Right lobe of liver (tissue), 6 donors: ENCODE results near the gene GJA10. TPM values are rescaled to one million over a fixed set of nuclear protein-coding genes. Genes with fewer than 3 reads are reported as not detected.

Source experiments
- ATAC-seq, 4 donors: fragments of 200-7000 bp; cut with Tn5 transposase; one replicate each; pipeline ENCODE4 v1.9.1; 2020; ENCODE audit warnings: mild to moderate bottlenecking in 4 of 4, moderate library complexity in 4 of 4
- DNase-seq, 3 donors: peaks; one replicate each; pipeline ENCODE4 v3.0.0-alpha.2; 2020
- H3K27ac ChIP-seq, 3 donors: fragments of 200-600 bp; one replicate each; pipeline ENCODE4 v1.8.0; 2022
- H3K27me3 ChIP-seq, 2 donors: fragments of 200-600 bp; one replicate each; pipeline ENCODE4 v1.8.0; 2022
- H3K36me3 ChIP-seq, 4 donors: fragments of 200-600 bp; sonication (generic) in 1 of 4; one replicate each; pipeline versions ENCODE4 v1.5.1 to v1.8.0; 2017 to 2022; ENCODE audit warnings: control low read depth in 1 of 4
- H3K4me1 ChIP-seq, 4 donors: fragments of 200-600 bp; sonication (generic) in 1 of 4; one replicate each; pipeline versions ENCODE4 v1.5.1 to v1.8.0; 2017 to 2022; ENCODE audit warnings: control low read depth in 1 of 4
- H3K4me3 ChIP-seq, 3 donors: fragments of 200-600 bp; one replicate each; pipeline ENCODE4 v1.8.0; 2022
- H3K9me3 ChIP-seq, 4 donors: fragments of 200-600 bp; sonication (generic) in 1 of 4; one replicate each; pipeline versions ENCODE4 v1.5.1 to v1.8.0; 2017 to 2022; ENCODE audit warnings: control low read depth in 1 of 4
- POLR2A ChIP-seq: fragments of 450-650 bp; IDR thresholded peaks from one replicate; pipeline ENCODE4 v1.6.1; 2017; ENCODE audit warnings: antibody characterized with exemption, mild to moderate bottlenecking
- WGBS: methylation state at CpG from one replicate; pipeline ENCODE4 v1.1.6; 2018; ENCODE audit warnings: low coverage, low lambda C conversion rate; ENCODE audit not compliant: insufficient coverage; ENCODE audit errors: missing lambda C conversion rate; 5-methylcytosine and 5-hydroxymethylcytosine counted together
- intact Hi-C, 2 donors: fragments of 100-400 bp; cut with DNase I; formaldehyde crosslinking; loops; one replicate each; pipeline versions ENCODE4 v1.11.2 to v1.14.1; 2022
- total RNA-seq, 6 experiments: library from RNA; depleted of rRNA in 2 of 6; stranded (reverse); fragments of >200 nt in 2 of 6; fragmentation: NEBNext Ultra II Directional in 3 of 6; extraction: Animal tissue kit (Norgen Biotek cat#: 25700) in 3 of 6; gene quantifications; one replicate each; pipeline versions ENCODE4 v1.1.0 to v1.2.4, GENCODE V29; 2016 to 2023
- TF ChIP-seq, protein P1 (sequence below), 4 donors: fragments of 200-600 bp in 3 of 4; fragments of 450-650 bp in 1 of 4; IDR thresholded peaks; one replicate each; pipeline versions ENCODE4 v1.5.1 to v1.8.0; 2016 to 2022; ENCODE audit warnings: antibody characterized with exemption in 4 of 4, mild to moderate bottlenecking in 2 of 4
- donor health status: DM: no; HTN: yes; CAD: no.
- donor health status: DM: no; HTN: no; CAD: no.
- donor health status: DM: no; HTN: no; CAD: no.
- donor health status: DM: no; HTN: yes; CAD: no.
- donor health status: DM: no; HTN: yes; CAD: no.

Gene GJA10
- total RNA-seq, 6 experiments from 2014 or later = not detected

DNA sequence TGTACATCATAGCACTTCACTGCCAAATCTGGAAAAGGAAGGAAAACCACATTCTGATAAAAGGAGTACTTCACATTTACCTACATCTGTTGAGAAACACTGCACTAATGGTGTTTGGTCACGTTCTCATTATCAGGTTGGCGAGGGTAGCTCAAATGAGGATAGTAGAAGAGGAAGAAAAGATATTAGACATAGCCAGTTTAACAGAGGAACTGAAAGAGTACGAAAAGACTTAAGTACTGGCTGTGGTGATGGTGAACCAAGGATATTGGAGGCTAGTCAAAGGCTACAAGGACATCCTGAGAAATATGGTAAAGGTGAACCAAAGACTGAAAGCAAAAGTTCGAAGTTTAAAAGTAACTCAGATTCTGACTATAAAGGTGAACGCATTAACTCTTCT, 32.0 kb upstream of the GJA10 start:
- H3K4me1 ChIP-seq = no peaks in the 10 kb centered on the region
- TF ChIP-seq, protein P1, sequence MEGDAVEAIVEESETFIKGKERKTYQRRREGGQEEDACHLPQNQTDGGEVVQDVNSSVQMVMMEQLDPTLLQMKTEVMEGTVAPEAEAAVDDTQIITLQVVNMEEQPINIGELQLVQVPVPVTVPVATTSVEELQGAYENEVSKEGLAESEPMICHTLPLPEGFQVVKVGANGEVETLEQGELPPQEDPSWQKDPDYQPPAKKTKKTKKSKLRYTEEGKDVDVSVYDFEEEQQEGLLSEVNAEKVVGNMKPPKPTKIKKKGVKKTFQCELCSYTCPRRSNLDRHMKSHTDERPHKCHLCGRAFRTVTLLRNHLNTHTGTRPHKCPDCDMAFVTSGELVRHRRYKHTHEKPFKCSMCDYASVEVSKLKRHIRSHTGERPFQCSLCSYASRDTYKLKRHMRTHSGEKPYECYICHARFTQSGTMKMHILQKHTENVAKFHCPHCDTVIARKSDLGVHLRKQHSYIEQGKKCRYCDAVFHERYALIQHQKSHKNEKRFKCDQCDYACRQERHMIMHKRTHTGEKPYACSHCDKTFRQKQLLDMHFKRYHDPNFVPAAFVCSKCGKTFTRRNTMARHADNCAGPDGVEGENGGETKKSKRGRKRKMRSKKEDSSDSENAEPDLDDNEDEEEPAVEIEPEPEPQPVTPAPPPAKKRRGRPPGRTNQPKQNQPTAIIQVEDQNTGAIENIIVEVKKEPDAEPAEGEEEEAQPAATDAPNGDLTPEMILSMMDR (IDR thresholded peaks at IDR 0.05) = no peak
- no peak for TF ChIP-seq POLR2A
- no peak for DNase-seq
- no peaks in the 10 kb centered on the region for H3K27me3 ChIP-seq
- intact Hi-C loops = no loop called here
- H3K9me3 ChIP-seq = no peaks in the 10 kb centered on the region
- no peak overlapping the region for H3K4me3 ChIP-seq
- no peak overlapping the region for H3K27ac ChIP-seq
- ATAC-seq = no peak
- peaks cover 0 to 27% (median 13%) of the 10 kb centered on the region in 4 donors for H3K36me3 ChIP-seq
- 83% methylated on average over 5 of the region's 5 CpGs for WGBS

DNA sequence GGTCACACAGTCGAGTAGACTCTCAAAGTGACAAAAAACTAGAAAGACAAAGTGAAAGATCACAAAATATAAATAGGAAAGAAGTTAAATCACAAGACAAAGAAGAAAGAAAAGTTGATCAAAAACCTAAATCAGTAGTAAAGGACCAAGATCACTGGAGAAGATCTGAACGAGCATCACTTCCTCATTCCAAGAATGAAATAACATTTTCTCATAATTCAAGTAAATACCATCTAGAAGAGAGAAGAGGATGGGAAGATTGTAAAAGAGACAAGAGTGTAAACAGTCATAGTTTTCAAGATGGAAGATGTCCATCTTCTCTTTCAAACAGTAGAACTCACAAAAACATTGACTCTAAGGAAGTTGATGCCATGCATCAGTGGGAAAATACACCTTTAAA, 31.6 kb upstream of the GJA10 start:
- 74% methylated on average over 2 of the region's 2 CpGs for WGBS
- ATAC-seq (no peak), DNase-seq (no peak)
- Histone ChIP-seq H3K9me3 (no peaks in the 10 kb centered on the region), H3K4me1 (no peaks in the 10 kb centered on the region), H3K27ac (no peak overlapping the region), H3K27me3 (no peaks in the 10 kb centered on the region), H3K36me3 (peaks cover 0 to 27% (median 11%) of the 10 kb centered on the region in 4 donors), H3K4me3 (no peak overlapping the region)
- TF ChIP-seq, protein P1 (IDR thresholded peaks at IDR 0.05) = no peak
- TF ChIP-seq POLR2A = no peak
- intact Hi-C loops = no loop called here

DNA sequence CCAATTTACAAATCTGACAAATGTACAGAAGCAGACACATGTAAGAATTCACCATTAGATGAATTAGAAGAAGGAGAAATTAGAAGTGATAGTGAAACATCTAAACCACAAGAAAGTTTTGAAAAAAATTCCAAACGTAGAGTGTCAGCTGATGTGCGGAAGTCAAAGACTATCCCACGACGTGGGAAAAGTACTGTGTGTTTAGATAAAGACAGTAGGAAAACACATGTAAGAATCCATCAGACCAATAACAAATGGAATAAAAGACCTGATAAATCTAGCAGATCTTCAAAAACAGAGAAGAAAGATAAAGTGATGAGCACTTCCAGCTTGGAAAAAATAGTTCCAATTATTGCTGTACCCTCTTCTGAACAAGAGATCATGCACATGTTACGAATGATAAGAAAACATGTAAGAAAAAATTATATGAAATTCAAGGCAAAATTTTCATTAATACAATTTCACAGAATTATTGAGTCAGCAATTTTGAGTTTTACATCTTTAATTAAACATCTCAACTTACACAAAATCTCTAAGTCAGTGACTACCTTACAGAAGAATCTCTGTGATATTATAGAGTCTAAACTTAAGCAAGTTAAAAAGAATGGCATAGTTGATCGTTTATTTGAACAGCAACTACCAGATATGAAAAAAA, 28.1 kb upstream of the GJA10 start:
- Histone ChIP-seq H3K27ac (no peak overlapping the region), H3K4me1 (no peaks in the 10 kb centered on the region), H3K4me3 (no peak overlapping the region), H3K27me3 (no peaks in the 10 kb centered on the region), H3K9me3 (no peaks in the 10 kb centered on the region), H3K36me3 (peaks cover 0 to 19% (median 4%) of the 10 kb centered on the region in 4 donors)
- WGBS = 97% methylated on average over 6 of the region's 6 CpGs
- DNase-seq = no peak
- TF ChIP-seq, protein P1 (IDR thresholded peaks at IDR 0.05) = no peak
- no peak for TF ChIP-seq POLR2A
- intact Hi-C loops = no loop called here
- no peak for ATAC-seq

DNA sequence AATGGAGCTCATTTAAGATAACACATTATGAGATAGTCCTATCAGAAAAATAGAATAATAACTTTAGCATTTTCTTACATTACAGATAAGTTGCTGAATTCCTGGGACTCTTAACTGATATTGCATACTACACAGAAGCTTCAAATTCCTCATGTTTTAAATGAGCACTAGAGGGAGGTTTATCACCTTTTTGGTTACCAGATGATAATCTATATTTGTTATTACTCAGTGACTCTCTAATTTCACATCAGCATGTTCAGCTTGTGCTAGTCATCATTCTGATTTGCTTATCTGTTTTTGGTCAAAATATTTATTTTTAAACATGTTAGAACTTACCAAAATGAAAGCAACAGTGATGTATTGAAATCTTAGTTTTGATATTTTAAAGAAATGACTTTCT, 20.5 kb upstream of the GJA10 start:
- no peak overlapping the region for H3K27ac ChIP-seq
- no peak for ATAC-seq
- no peak for DNase-seq
- no peaks in the 10 kb centered on the region for H3K9me3 ChIP-seq
- H3K4me1 ChIP-seq = no peaks in the 10 kb centered on the region
- no peaks in the 10 kb centered on the region for H3K27me3 ChIP-seq
- H3K4me3 ChIP-seq = no peak overlapping the region
- intact Hi-C loops = no loop called here
- TF ChIP-seq POLR2A = no peak
- TF ChIP-seq, protein P1 (IDR thresholded peaks at IDR 0.05) = no peak
- H3K36me3 ChIP-seq = peaks cover 0 to 19% (median 4%) of the 10 kb centered on the region in 4 donors

DNA sequence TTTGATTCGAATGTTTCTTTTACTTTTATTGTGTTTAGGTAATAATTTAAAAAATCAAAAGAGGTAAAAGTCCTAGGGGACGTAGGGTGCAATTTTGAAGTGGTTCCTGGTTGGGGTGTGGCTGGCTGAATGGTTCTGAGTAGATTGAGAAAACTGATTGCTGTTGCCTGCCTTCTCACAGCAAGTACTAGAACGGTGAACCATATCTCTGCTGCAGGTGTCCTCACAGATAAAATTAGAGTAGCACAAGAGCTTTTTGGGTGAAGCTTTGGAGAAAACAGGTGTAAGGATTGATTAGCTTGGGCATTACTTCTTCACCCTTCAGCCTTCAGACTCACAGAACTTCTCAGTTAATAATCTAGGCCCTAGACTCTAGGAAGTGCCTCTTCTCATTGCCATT, 19.8 kb upstream of the GJA10 start:
- 81% methylated on average over 3 of the region's 3 CpGs for WGBS
- no peak overlapping the region for H3K27ac ChIP-seq
- no peaks in the 10 kb centered on the region for H3K27me3 ChIP-seq
- no peaks in the 10 kb centered on the region for H3K4me1 ChIP-seq
- ATAC-seq (no peak), DNase-seq (no peak)
- intact Hi-C loops = no loop called here
- no peak overlapping the region for H3K4me3 ChIP-seq
- no peaks in the 10 kb centered on the region for H3K9me3 ChIP-seq
- peaks cover 0 to 19% (median 4%) of the 10 kb centered on the region in 4 donors for H3K36me3 ChIP-seq
- TF ChIP-seq, protein P1 (IDR thresholded peaks at IDR 0.05) = no peak
- TF ChIP-seq POLR2A = no peak
